ENCODE data around the gene GPR173. TPM values are rescaled to one million over a fixed set of nuclear protein-coding genes. Genes with fewer than 3 reads are reported as not detected.
A peak's percentile ranks its signal among the peaks of the same experiment; 100 is the strongest.

The GPR173 gene
- total and polyA plus RNA-seq, 9 of the 15 experiments (the other 6 are each of a cell fraction or from before 2014, with no cell fraction given): 0.01 TPM; not detected in 8

- TF ChIP-seq FOS (IDR thresholded peaks at IDR 0.05; ENCODE audit: extremely low read depth, insufficient read length) (peak; percentile 51), SIN3A (IDR thresholded peaks at IDR 0.05; ENCODE audit: borderline replicate concordance in 2 of 2, control insufficient read depth in 1 of 2, low read depth in 2 of 2, low read length in 2 of 2) (no peak), TBP (optimal IDR thresholded peaks at IDR 0.05; ENCODE audit: low read depth, low read length) (peak; percentile 95), MAZ (CRISPR knock-in tag; conservative IDR thresholded peaks at IDR 0.05 in 1 of 2, IDR thresholded peaks at IDR 0.05 in 1 of 2) (peak; percentile 50 to 69; a peak in 2 of 4 replicates), CEBPB (tag; IDR thresholded peaks at IDR 0.05) (peak; percentile 60; the same call in 1 of the 2 replicates), SUPT5H (IDR thresholded peaks at IDR 0.05) (peak; percentile 86), JUNB (CRISPR knock-in tag; conservative IDR thresholded peaks at IDR 0.05) (no peak), HMGXB4 (CRISPR knock-in tag; IDR thresholded peaks at IDR 0.05) (no peak), TAF1 (IDR thresholded peaks at IDR 0.05; ENCODE audit: control insufficient read depth, extremely low read depth, insufficient read depth, low read length, severe bottlenecking) (peak; percentile 28), ZBTB49 (CRISPR knock-in tag; IDR thresholded peaks at IDR 0.05; ENCODE audit: borderline replicate concordance) (no peak), NFYB (IDR thresholded peaks at IDR 0.05; ENCODE audit: extremely low read depth, insufficient read length) (peak; percentile 47), POLR2AphosphoS5 (IDR thresholded peaks at IDR 0.05; ENCODE audit: control insufficient read depth, insufficient read depth, low read depth, low read length) (peak; percentile 58; the same call in 1 of the 2 replicates), CEBPG (CRISPR knock-in tag; IDR thresholded peaks at IDR 0.05) (peak; percentile 71), CEBPG (tag; conservative IDR thresholded peaks at IDR 0.05 in 1 of 2, IDR thresholded peaks at IDR 0.05 in 1 of 2) (peak in 1 of 2 experiments; percentile 25; a peak in 1 of 4 replicates), RNF219 (CRISPR knock-in tag; IDR thresholded peaks at IDR 0.05) (no peak), PHB (CRISPR knock-in tag; IDR thresholded peaks at IDR 0.05) (0 out of 2 replicates have a peak, but pooled peaks have one; percentile 41), E2F6 (IDR thresholded peaks at IDR 0.05; ENCODE audit: borderline replicate concordance in 1 of 2, extremely low read depth in 1 of 2, insufficient read depth in 1 of 2, insufficient read length in 1 of 2, low read depth in 1 of 2, low read length in 1 of 2, poor library complexity in 1 of 2, severe bottlenecking in 1 of 2) (peak in 1 of 2 experiments; percentile 65), ZNF217 (CRISPR knock-in tag; IDR thresholded peaks at IDR 0.05) (no peak)
Observed at GRCh38 chrX:53081925-53082772, 33.6 kb downstream of the GPR173 start, which contains the start of gene TSPYL2 (continued).

All from K562 (cell line).